Right lung (tissue), 5 donors: Measurements from ENCODE around the gene SEMA4B. TPM values are rescaled to one million over a fixed set of nuclear protein-coding genes. Genes with fewer than 3 reads are reported as not detected.

Experiments used
- DNase-seq, 2 donors: peaks; one replicate each; pipeline ENCODE4 v3.0.0-alpha.2; 2013
- polyA plus RNA-seq, 5 donors: library from polyadenylated mRNA; unstranded; fragments of 120-200 nt; gene quantifications; one replicate each; pipeline versions ENCODE4 v1.2.1 to v1.2.3, GENCODE V29; 2013; ENCODE audit warnings: inconsistent platforms in 1 of 5, low replicate concordance in 1 of 5; ENCODE audit not compliant: insufficient read length in 5 of 5, insufficient read depth in 1 of 5

The SEMA4B gene
- polyA plus RNA-seq, 5 donors = 21.0 to 30.0 (median 23.4) TPM

DNA sequence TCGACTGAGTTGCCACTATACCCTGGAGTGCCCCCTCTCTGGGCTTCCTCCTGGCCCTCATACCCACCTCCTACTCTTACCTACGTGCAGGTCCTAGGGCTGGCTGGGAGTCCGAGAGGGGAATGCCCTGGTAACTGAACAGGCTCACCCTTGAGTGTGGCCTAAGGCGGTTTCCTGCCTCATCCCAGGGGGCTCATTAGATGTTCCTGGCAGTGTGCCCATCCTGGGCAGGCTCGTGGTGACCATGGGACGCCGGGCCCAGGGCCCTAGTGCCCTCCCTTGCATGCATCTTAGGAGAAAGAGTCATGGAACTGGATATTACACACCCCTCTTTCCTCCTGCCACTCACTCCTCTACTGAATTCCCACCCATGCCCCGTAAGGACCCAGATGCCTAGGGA lies 2.8 kb downstream of the SEMA4B start:
- no peak for DNase-seq

DNA sequence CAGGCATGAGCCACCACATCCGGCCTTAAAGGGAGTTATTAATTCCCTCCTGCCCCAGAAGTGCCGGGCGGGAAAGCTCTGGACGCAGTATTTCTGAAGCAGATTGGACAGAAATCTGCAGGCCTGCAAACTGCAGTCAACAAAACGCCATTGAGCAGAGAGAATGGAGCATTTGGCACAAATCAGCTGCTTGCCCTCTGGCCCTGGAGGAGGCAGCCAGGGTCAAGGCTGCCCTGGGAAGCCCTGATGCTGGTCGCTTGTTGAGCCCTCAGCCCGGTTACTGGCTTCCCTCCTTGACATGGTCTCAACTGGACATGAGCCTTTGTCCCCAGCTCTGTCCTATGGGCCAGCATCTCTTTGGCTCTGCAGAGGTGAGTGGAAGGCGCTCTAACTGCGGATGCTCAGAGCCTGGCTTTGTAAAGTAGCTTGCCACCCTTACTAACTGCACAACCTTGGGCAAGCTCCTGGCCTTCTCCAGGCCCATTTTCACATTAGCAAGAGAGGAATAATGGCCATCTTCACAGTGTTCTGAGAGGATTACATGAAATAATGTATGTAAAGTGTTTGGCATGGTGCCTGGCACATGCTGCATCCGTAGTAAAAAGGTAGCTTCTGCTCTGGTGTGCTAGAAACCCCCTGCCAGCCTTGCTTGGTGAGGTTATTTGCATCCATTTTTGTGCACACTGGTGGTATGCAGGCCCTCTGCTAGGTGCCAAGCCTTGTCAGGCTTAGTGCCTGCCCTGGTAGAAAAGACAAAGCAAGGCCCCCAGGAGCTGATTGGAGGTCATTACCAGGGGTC lies 4.1 kb downstream of the SEMA4B start:
- DNase-seq = no peak

DNA sequence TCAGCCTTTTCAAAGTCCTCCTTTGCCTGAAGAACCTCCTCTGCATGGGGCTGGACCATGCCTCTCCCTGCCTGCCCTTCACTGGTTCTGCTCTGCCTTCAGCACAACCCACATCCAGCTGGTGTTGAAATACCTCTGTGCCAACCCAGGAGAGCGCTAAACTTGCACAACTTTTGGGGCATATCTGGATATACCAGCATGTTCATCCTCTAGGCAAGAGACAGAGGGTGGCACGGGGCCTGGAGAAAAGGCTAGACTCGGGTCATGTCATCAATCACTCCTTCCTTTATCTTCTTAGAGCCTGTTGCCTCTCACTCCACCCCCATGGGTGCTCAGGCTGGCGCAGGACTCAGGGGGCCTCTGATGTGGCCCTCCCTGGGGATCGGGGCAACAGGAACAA lies 4.8 kb downstream of the SEMA4B start:
- DNase-seq = no peak

DNA sequence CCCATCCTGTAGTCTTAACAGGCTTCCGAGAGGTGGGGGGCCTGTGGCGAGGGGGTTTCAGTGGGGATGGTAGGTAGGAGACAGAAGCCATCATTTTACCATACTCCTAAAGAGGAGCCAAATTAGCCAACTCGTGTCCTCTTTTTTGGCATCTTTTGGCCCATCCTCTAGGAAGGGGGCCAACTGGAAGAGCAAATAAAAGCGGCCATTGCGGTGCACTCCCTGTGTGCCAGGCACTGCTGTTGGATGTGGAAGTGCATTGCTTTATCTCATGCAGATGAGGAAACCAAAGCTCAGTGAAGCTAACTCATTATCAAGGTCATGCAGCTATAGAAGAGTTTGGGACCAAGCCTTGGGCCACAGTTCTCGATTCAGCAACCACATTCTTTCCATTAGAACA lies 6.1 kb downstream of the SEMA4B start:
- no peak for DNase-seq

DNA sequence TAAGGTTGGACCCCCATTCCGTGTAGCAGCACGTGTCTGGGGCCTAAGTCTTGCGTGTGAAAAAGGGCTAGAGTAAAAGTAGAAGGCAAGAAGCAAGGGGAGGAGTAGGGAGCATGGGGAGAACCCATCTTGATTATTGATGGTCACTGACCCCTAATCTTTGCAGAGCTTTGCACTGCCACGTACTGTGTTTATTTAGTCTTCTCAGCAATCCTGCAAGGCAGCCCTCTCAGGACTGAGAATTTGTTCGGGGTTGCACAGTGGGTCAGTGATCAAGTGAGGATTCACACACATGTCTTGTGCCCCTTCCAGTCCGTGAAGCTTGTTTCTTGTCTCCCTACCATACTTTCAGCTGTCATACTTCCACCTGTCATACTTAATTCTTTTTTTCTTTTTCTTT lies 7.2 kb downstream of the SEMA4B start:
- DNase-seq = no peak

DNA sequence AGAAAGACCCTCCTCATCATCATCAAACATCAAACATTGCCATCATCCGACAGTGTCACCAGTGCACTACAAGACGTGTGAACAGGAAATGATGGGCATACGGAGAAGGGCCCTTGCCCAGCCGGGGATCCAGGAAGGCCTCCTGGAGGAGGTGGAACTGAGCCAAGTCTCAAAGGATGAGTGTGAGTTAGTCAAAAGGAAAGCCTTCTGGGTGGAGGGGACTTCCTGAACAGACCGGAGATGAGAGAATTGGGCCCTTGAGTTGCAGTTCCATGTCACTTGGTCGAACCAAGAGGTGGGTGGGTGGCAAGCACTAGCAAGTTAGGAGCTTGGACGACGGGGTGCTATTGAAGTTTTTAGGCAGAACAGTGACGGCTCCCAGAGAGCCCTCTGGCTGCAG lies 8.5 kb downstream of the SEMA4B start:
- no peak for DNase-seq

DNA sequence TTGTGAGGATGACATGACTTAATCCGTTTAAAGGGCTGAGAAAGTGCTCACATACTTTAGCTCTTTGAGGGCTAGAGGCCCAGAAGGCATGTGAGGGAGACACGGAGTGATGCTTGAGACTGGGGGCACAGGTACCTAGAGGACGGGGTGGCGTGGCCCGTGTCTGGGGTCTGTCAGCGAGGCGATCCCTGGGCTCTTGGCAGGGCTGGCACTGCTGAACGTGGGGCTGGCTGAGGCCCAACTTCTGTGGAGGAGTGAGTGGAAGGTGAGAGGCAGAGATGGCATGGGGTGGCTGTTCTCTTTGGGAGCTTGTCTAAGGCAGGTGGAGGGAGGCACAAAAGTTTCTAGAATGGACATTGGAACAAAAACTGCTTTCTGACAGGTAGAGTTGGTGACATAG lies 9.5 kb downstream of the SEMA4B start:
- no peak for DNase-seq

DNA sequence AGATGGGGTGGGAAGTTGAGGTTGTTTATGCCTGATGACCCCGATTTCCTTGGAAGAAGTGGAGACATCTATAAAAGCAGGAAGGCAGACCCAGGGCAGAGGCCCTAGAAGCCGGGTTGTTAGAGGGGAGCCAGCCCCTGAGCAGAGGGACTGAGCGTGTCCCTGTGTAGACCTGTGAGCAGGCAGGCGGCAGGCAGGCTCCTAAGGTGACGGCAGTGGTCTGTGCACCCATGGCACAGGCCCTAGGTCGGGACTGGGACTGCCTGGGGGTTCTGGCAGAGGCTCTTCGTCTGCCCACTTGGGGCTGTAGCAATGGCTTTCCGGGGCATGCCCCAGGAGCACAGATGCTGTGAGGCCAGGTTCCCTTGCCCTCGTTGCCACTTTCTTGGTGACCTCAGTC lies 9.9 kb downstream of the SEMA4B start:
- DNase-seq = no peak

DNA sequence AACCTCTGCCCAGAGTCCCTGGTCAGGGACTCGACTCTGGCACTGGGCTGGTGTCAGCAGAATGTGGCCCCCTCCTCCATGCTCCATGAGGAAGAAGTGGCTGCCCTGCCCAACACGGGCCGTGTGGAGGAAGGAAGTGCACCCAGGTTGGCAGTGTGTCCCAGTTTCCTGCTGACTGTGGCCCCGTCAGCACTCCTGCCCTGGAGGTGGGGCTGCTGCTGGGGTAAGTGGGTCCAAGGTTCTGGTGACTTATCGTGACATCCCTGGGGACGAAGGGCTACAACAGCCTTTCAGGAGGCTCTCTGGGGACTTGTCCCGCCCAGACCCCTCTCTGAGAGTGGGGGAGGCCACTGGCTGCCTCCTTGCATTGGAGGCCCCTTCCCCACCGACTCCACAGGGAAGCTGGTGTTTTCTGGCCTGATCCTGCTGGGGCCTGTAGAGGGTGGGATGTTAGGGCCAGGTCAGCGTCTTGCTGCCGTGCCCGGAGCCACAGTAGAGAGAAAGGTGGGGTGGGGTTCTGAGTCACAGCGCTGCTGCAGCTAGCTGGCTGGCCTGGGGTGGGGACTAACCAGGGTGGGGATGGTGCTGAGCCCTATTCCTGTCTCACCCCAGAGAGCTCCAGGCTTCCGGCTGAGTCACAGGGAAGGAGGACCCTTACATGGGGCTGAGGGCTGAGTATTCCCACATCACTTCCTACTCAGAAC lies 10.5 kb downstream of the SEMA4B start:
- no peak for DNase-seq

DNA sequence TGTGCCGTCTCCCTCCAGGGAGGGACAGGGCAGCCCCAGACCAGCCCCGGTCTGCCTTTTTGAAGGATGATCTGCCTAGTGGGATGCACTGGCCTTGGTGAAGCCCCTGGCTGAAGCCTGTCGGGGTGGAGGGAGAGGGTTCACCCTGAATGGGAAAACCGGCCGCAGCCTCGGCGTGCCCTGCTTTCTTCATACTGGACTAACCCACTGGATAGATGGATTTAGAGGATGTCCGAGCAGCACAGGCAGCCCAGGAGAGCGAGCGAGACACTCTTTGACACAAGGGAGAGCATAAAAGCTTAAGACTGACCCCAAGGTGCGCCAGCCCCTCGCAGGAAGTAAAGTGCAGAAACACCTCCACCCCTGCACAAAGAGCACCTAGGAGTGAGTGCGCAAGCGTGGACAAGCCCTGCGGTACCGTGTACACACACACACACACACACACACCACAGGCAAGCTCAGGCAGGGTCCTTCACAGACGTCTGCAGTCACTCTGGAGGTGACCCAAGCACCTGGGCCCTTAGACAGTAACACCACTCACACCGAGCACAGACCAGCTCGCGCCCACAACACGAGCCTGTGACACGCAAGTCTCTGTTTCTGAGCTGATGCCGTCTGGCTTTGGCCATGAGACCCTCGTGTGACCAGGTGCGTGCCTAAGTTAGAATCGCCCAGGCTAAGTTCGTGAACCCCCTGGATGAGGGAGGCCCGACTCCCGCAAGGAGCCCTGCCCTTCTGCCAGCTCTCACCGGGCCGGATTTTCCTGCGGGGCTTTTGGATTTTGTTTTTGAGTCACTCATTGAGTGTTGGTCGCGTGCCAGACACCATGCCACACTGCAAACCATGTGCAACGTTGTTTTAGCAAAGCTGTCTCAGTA lies 11.3 kb downstream of the SEMA4B start:
- DNase-seq = no peak

DNA sequence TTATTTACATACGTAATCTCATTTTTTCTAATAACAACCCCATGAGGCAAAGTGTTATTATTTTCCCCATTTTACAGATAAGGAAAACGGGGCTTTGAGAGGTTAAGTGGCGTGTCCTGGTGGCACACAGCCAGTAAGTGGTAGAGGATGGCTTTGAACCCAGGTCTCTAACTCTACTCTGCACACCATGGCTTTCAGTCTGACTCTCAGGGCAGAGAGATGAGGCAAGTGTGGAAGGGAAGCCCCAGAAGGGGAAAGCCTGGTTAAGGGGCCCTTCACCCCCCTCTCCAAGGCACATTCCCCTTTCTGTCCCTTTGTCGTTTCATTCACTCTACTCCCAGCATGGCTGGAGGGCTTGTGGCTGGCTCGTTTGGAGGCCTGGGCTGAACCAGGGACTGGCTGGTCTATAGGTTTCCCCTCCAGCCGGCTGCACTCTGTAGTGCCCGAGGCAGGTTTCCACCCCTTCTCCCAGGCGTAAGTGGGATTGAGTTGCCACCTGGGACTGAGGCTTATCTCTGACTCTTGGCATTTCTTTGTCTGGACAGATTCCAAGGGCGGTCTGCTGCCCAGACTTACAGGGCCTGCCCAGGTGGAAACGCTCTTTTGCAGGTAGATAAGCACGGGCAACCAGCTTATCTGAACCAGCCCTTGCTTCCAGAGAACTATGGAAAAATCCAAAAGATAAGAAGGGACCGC lies 12.1 kb downstream of the SEMA4B start:
- peak; percentile 53 to 55 for DNase-seq

DNA sequence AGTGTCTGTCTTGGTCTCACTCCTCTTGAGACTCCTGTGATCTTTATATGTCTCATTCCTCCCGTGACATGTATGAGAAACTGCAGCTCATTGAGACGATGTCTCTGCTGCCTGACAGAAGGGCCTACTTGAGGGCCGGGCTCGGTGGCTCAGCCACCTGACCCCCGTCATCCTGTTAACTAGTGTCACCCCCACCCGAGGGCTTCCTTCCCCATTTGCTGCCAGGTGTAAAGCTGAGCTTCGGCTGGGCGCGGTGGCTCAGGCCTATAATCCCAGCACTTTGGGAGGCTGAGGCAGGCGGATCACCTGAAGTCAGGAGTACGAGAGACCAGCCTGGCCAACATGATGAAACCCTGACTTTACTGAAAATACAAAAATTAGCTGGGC lies 12.7 kb downstream of the SEMA4B start:
- DNase-seq = no peak

DNA sequence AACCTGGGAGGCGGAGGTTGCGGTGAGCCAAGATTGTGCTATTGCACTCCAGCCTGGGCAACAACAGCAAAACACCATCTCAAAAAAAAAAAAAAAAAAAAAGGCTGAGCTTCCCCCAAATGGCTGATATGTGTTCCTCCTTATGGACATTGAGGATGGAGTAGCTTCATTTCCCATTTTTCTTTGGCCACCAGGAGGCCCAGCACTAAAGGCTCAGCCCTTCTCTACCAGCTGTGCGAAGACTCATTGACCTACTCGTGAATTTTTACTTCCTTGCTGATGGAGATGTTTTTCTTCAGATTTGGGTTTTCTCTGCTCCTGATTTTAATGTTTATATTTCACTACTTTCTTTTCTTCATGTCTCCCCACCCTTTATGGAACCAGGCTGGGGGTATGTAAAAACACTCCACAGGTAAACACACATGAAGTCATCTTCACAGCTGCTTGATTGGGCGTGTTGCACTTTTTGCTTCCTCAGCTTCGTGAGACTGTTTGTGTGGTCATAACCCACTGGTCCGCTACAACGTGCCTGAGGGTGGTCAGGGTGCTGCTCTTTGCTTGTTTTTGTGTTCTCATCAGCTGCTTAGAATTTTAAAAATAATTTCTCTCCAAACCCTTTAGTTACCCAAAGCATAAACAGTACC lies 13.5 kb downstream of the SEMA4B start:
- no peak for DNase-seq

DNA sequence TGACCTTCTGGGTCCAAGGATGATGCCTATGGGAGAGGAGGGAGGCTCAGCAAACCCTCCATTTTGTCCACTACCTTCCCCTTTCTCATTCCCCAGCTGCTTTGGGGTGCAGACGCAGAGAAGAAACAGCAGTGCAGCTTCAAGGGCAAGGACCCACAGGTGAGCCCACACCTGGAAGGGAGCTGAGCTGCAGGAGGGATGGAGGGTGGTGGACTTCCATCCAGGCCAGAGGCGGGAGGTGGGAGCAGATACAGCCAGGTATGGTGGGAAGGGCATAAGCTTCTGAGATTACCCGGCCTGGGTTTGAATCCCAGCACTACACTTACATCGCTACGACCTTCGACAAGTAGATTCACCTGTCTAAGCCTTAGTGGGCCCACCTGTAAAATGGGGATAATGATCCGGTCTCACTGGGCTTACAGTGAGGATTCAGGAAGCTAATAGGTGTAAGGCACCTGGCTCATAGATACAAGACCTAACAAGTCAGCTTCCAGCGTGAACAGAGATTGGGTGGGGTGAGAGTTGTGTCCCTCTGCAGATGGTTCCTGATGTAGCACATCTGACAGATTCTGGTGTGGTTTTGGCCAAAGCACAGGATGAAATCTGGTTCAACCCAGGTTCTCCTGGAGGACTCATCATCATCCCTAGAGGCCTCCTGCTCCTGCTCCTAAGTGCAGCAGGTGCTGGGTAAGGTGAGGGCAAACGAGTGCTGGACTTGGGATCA lies 16.7 kb downstream of the SEMA4B start:
- DNase-seq = no peak

DNA sequence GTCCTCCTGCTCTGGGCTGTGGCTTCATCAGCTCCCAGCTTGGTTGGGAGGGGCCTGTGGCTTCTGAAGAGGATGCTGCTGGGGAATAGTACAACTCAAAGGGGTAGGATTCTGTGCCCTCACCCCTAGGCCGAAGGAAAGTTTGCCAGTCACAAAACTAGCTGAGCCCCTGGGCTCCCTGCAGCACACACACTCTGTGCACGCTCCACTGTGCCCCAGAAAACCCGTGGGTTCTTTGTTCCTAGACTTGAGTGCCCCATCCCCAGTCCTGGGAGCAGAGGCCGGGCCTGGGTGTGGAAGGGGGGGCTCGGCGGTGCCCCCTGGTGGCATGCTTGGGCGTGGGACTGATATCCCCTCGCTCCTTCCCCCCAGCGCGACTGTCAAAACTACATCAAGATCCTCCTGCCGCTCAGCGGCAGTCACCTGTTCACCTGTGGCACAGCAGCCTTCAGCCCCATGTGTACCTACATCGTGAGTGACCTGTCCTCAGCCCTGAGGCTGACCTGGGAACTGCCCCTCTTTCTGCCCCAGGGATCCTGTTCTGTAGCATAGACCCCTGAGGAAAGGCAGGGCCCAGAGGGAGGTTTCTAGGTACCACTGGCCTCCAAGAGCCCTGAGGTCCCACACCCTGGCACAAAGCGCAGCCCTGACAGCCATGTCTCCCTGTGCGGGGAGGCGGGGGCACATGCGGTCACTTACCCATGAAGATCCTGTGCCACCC lies 18.5 kb downstream of the SEMA4B start:
- DNase-seq = no peak

DNA sequence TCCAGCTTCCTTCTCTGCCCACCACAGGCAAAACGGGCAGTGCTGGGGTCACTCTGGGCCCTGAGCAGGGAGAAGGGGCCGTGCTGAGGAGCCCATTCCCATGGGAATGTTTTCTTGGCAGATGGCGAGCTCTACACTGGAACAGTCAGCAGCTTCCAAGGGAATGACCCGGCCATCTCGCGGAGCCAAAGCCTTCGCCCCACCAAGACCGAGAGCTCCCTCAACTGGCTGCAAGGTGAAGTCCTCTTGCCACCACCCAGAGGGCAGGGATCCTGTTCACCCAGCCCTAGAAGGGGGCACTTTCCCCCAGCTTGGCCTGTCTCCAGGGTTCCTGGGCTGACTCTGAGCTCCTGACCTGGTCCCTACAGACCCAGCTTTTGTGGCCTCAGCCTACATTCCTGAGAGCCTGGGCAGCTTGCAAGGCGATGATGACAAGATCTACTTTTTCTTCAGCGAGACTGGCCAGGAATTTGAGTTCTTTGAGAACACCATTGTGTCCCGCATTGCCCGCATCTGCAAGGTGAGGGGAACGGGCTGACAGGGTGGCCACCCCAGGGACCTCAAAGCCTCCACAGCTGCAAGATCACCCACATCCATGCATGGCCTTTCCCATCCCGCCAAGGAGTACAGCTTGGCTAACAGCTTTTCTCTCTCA lies 20.2 kb downstream of the SEMA4B start:
- DNase-seq = peak; percentile 67 to 70

DNA sequence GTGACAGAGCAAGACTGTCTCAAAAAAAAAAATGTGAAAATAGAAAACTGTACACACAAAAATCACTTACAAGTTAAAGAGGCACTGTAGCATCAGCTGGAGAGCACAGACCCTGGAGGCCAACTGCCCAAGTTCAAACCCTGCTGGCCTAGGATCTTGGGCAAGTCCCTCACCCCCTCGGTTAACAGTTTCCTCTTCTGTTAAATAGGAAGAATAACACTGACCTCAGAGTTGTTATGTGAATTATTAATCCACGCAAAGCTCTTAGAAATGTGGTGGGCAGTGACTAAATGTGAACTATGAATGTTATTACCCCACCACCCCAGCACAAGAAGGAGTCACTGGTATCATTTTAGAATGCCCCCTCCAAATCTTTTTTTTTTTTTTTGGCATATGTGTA lies 21.4 kb downstream of the SEMA4B start:
- no peak for DNase-seq

DNA sequence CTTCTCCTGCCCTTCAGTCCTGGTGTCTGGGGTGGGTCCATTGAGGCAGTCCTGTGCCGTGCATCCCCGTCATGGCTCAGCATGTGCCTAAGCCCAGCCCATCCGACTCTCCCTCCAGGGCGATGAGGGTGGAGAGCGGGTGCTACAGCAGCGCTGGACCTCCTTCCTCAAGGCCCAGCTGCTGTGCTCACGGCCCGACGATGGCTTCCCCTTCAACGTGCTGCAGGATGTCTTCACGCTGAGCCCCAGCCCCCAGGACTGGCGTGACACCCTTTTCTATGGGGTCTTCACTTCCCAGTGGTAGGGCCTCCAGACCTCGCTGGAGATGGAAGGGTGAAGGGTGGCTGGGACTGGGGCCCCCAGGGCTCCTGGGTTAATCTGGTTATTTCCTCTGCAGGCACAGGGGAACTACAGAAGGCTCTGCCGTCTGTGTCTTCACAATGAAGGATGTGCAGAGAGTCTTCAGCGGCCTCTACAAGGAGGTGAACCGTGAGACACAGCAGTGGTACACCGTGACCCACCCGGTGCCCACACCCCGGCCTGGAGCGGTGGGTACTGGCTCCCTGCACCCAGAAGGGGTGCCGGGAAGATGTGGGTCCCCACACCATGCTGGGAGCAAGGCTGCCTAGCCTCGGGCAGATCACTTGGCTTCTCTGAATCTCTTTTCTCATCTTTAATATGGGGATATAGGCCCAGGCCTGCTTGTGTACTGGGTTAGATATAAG lies 22.5 kb downstream of the SEMA4B start:
- DNase-seq = no peak

DNA sequence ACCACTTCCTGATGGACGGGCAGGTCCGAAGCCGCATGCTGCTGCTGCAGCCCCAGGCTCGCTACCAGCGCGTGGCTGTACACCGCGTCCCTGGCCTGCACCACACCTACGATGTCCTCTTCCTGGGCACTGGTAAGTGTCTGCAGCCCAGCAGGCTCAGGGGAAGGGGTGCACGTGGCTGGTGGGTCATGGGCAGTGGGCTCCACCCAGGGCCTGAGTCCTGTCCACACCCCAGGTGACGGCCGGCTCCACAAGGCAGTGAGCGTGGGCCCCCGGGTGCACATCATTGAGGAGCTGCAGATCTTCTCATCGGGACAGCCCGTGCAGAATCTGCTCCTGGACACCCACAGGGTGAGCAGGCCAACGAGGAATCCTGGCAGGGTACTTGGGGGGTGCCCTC lies 23.9 kb downstream of the SEMA4B start:
- no peak for DNase-seq
